Rectal smooth muscle tissue (tissue), 1 donor: ENCODE measurements around the gene CEBPZOS.
A peak's percentile ranks its signal among the peaks of the same experiment; 100 is the strongest.
"Not testable (repeated sequence)": the region's sequence is repeated elsewhere in the genome, so short reads cannot be mapped to it uniquely, and the experiment has no call there.

ENCODE experiments used
- H3K27ac ChIP-seq: one replicate; pipeline ENCODE4 v1.7.0; 2013; ENCODE audit warnings: low read depth, low read length, inconsistent platforms
- H3K27me3 ChIP-seq: one replicate; pipeline ENCODE4 v1.7.0; 2013; ENCODE audit warnings: low read length; ENCODE audit not compliant: control insufficient read depth, insufficient read depth
- H3K36me3 ChIP-seq: one replicate; pipeline ENCODE4 v1.7.0; 2013; ENCODE audit warnings: low read length; ENCODE audit not compliant: control insufficient read depth, insufficient read depth
- H3K4me1 ChIP-seq: one replicate; pipeline ENCODE4 v1.7.0; 2013; ENCODE audit warnings: low read length; ENCODE audit not compliant: control insufficient read depth, insufficient read depth
- H3K4me3 ChIP-seq: one replicate; pipeline ENCODE4 v1.7.0; 2013; ENCODE audit warnings: low read length
- H3K9ac ChIP-seq: one replicate; pipeline ENCODE4 v1.7.0; 2013; ENCODE audit warnings: low read length

CEBPZOS gene

DNA sequence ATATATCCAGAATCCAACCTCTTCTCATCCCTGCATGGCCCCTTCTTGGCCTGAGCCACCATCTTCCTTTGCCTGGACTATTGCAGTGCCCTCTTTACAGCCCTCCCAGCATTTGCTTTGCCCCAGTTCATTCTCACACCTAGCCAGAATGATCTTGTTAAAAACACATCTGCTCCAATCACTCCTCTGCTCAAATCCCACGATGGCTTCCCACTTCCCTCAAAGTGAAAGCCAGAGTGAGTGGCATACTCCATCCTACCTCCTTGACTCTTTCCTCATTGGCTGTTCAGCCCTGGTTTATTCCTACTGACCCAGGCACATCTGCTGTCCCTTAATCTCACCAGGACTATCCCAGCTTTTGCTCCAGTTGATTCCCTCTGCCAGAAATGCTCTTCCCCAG, 22.6 kb upstream of the CEBPZOS start:
- Histone ChIP-seq H3K27me3 (no peaks in the 10 kb centered on the region), H3K9ac (no peak overlapping the region), H3K4me1 (no peaks in the 10 kb centered on the region), H3K27ac (no peak overlapping the region), H3K36me3 (no peaks in the 10 kb centered on the region), H3K4me3 (no peak overlapping the region)

GRCh38 chr2:37180006-37180639, 16.2 kb upstream of the CEBPZOS start:
- H3K27ac ChIP-seq, result no peak overlapping the region
- no peak overlapping the region for H3K9ac ChIP-seq
- no peak overlapping the region for H3K4me3 ChIP-seq
- no peaks in the 10 kb centered on the region for H3K36me3 ChIP-seq
- H3K4me1 ChIP-seq, result no peaks in the 10 kb centered on the region
- H3K27me3 ChIP-seq, result no peaks in the 10 kb centered on the region

DNA sequence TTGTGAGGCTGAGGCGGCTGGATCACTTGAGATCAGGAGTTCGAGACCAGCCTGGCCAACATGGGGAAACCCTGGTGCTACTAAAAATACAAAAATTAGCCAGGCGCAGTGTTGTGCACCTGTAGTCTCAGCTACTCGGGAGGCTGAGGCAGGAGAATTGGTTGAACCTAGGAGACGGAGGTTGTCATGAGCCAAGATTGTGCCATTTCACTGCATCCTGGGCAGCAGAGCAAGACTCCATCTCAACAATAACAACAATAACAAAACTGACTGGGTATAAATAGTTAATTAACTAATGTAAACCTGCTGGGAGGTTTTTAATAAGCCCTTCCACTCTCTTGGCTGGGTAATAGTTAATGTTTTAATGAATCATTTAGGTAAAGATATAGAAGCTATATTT, 15.7 kb upstream of the CEBPZOS start:
- Histone ChIP-seq H3K9ac (no peak overlapping the region), H3K27me3 (no peaks in the 10 kb centered on the region), H3K36me3 (no peaks in the 10 kb centered on the region), H3K4me3 (no peak overlapping the region), H3K4me1 (no peaks in the 10 kb centered on the region), H3K27ac (no peak overlapping the region)

DNA sequence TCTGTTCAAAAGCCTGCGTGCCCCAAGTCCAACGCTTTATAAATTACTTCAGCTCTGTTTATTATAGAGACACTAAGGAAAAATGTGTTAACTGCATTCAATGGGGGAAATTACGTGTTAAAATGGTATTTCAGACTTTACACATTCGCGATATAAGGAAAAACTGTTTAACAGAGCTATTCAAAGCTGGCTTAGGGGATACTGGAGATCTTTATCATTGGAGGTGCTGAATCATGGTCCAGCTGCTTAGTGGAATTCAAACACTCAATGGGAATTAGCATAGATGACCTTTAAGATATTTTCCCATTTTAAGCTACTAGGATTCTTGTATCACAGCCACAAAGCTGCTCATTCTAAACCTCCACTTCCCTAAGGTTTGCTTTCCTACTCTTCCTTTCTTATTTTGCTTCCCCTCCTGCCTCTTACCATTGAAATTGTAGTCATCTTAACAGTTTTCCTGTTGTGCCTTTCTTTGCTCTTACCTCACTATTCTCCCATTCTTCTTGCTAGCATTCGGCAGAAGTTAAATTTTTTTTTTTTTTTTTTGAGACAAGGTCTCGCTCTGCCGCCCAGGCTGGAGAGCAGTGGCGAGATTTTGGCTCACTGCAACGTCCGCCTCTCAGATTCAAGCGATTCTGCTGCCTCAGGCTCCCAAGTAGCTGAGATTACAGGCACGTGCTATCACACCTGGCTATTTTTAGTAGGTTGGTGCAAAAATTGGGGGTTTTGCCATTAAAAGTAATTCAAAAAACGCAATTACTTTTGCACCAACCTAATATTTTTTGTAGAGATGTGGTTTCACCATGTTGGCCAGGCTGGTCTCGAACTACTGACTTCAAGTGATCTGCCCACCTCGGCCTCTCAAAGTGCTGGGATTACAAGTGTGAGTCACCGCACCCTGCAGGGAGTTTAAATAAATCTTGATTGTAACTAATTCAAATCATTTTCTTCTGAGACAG, 14.3 kb upstream of the CEBPZOS start:
- no peak overlapping the region for H3K4me3 ChIP-seq
- H3K4me1 ChIP-seq, result no peaks in the 10 kb centered on the region
- H3K36me3 ChIP-seq, result no peaks in the 10 kb centered on the region
- no peak overlapping the region for H3K9ac ChIP-seq
- H3K27me3 ChIP-seq, result no peaks in the 10 kb centered on the region
- no peak overlapping the region for H3K27ac ChIP-seq

GRCh38 chr2:37188570-37188969, 7.7 kb upstream of the CEBPZOS start, which contains the start of gene SULT6B1:
Gene SULT6B1, minus strand, starts transcription at chr2:37188670. Its CDS starts 30 bp downstream, at chr2:37188640.
- no peak within 1 kb of the TSS for H3K4me3 ChIP-seq
- no peaks in the 10 kb centered on the region for H3K36me3 ChIP-seq
- H3K27ac ChIP-seq, result no peak within 1 kb of the TSS
- no peaks in the 10 kb centered on the region for H3K27me3 ChIP-seq
- no peaks in the 10 kb centered on the region for H3K4me1 ChIP-seq
- no peak within 1 kb of the TSS for H3K9ac ChIP-seq

- H3K9ac ChIP-seq, result no peak overlapping the region
- no peaks in the 10 kb centered on the region for H3K4me1 ChIP-seq
- no peaks in the 10 kb centered on the region for H3K27me3 ChIP-seq
- H3K4me3 ChIP-seq, result no peak overlapping the region
- H3K27ac ChIP-seq, result no peak overlapping the region
- H3K36me3 ChIP-seq, result no peaks in the 10 kb centered on the region
Measured at GRCh38 chr2:37189452-37190153, 6.7 kb upstream of the CEBPZOS start.

- Histone ChIP-seq H3K4me3 (no peak overlapping the region), H3K4me1 (no peaks in the 10 kb centered on the region), H3K36me3 (no peaks in the 10 kb centered on the region), H3K27ac (no peak overlapping the region), H3K27me3 (no peaks in the 10 kb centered on the region), H3K9ac (no peak overlapping the region)
Measured at GRCh38 chr2:37190290-37190689, 6.0 kb upstream of the CEBPZOS start.

DNA sequence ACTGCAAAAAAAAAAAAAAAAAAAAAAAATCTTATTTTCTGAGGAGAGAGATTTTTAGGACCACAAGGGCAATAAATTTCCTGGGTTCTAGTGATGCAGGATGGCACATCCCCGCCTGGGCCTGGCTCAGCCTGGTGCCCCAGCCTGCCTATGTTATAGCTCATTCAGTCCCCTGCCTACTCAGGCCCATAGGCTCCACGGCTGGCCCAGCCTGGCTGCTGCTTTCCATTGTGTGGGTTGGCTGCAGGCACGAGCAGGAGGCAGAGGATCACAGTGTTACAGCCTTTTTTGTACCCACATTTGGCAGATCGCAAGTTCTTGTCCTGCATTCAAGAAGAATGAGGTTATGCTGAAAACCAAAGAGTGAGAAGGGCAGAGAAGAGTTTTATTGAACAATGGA, 5.0 kb upstream of the CEBPZOS start:
- no peaks in the 10 kb centered on the region for H3K36me3 ChIP-seq
- H3K27ac ChIP-seq, result no peak overlapping the region
- no peaks in the 10 kb centered on the region for H3K27me3 ChIP-seq
- no peaks in the 10 kb centered on the region for H3K4me1 ChIP-seq
- no peak overlapping the region for H3K9ac ChIP-seq
- no peak overlapping the region for H3K4me3 ChIP-seq

DNA sequence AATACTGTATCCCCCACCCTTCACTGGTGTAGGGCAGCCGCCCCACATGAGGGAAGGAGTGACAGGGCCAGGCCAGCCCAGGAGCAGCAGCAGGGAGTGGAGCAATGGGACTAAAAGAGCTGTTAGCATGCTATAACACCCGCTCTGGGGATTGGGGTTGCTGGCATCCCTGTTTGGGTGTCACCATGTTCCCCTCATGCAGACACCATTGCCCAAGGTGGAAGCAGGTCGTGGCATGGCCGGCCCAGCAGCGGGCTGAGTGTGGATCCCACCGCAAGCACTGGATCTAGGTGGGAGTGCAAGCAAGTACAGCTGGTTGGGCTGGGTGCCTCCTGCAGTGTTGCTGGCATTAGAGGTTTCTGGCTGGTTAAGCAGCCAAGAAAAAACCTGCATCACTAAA, 4.5 kb upstream of the CEBPZOS start:
- Histone ChIP-seq H3K36me3 (no peaks in the 10 kb centered on the region), H3K27me3 (no peaks in the 10 kb centered on the region), H3K4me1 (no peaks in the 10 kb centered on the region), H3K9ac (no peak overlapping the region), H3K27ac (no peak overlapping the region), H3K4me3 (no peak overlapping the region)

- H3K4me1 ChIP-seq, result peaks cover 5% of the 10 kb centered on the region
Measured at GRCh38 chr2:37192551-37192950, 3.7 kb upstream of the CEBPZOS start.

DNA sequence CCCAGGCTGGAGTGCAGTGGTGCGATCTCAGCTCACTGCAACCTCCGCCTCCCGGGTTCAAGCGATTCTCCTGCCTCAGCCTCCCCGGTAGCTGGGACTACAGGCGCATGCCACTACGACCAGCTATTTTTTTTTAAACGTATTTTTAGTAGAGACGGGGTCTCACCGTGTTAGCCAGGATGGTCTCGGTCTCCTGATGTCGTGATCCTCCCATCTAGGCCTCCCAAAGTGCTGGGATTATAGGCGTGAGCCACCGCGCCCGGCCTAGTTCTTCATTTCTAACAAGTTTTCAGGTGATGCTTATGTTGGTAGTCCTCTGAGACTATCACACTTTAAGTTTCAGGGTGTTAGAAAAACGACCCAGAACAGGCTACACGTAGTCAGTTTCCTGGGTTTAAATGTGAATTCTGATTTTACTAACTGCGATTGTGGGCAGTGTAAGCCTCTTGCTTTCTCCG, 405 bp upstream of the CEBPZOS start:
- H3K36me3 ChIP-seq, H3K27me3 ChIP-seq, H3K4me1 ChIP-seq: not testable (repeated sequence)
- peak overlapping the region; percentile 93 for H3K27ac ChIP-seq
- peak overlapping the region; percentile 28 for H3K9ac ChIP-seq
- H3K4me3 ChIP-seq, result peak overlapping the region; percentile 64

More at GRCh38 chr2:37192551-37192950, 3.7 kb upstream of the CEBPZOS start:
- Histone ChIP-seq H3K27ac (no peak overlapping the region), H3K27me3 (no peaks in the 10 kb centered on the region), H3K36me3 (no peaks in the 10 kb centered on the region), H3K9ac (no peak overlapping the region), H3K4me3 (no peak overlapping the region)

DNA sequence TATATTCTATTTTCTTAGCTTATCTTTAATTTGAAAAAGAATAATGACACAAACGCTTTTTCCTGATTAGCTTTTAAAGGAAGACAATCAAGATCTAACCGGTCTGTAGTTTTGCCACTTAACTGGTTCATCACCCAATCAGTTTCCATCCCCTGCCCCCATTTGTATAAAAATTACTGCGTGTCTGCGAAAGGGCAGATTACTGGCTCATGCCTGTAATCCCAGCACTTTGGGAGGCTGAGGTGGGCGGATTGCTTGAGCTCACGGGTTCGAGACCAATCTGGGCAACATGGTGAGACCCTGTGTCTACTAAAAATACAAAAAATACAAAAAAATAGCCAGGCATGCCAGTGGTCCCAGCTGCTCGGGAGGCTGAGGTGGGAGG, 2.4 kb downstream of the CEBPZOS start:
- peaks cover 7% of the 10 kb centered on the region for H3K4me1 ChIP-seq
- no peak overlapping the region for H3K9ac ChIP-seq
- no peak overlapping the region for H3K27ac ChIP-seq
- peaks cover 5% of the 10 kb centered on the region for H3K36me3 ChIP-seq
- no peaks in the 10 kb centered on the region for H3K27me3 ChIP-seq
- no peak overlapping the region for H3K4me3 ChIP-seq
